IPS-11a (cell line): ENCODE measurements around the gene ENOX1.

Experiments
- H3K4me3 ChIP-seq: one replicate; pipeline ENCODE4 v1.5.1; 2013; ENCODE audit warnings: low read depth, low read length, control low read depth

ENOX1 gene

GRCh38 chr13:43269037-43269481 is 517.7 kb downstream of the ENOX1 start:
- no peak overlapping the region for H3K4me3 ChIP-seq

DNA sequence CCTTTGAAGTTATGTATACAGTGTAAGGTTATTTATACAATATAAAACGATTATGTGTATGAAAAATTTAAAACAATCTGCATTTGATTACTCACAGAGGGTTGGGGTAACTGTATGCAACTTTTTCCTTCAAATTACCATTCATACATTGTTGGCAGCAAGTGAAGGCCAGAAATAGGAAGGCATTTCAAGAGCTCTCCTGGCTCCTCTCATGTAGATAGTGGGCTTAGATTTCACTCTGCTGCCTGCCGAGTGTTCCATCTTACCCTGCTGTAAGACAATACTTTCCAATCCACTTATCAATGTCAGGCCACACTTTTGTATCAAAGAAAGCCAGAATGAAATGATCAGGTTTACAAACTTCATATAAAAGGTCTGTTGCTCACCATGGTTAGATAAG is 518.1 kb downstream of the ENOX1 start:
- no peak overlapping the region for H3K4me3 ChIP-seq

DNA sequence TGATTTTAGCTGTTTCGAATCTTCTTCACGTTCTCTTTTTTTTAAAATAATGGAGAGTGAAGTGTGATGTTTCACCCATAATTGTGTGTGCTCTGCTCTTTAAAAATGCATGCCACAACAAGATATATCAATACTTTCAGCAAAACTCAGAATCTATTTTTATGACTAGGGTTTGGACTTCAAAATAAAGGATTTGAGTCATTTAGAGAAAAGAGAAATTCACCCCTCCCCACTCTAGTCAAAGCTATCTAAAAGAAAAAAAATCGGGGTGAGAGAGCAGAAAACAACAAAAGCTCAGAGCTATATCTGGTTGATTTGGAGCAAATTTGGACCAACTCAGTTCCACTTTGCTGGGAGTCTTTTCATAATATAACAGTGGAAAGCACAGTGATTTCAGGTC is 518.9 kb downstream of the ENOX1 start:
- no peak overlapping the region for H3K4me3 ChIP-seq

DNA sequence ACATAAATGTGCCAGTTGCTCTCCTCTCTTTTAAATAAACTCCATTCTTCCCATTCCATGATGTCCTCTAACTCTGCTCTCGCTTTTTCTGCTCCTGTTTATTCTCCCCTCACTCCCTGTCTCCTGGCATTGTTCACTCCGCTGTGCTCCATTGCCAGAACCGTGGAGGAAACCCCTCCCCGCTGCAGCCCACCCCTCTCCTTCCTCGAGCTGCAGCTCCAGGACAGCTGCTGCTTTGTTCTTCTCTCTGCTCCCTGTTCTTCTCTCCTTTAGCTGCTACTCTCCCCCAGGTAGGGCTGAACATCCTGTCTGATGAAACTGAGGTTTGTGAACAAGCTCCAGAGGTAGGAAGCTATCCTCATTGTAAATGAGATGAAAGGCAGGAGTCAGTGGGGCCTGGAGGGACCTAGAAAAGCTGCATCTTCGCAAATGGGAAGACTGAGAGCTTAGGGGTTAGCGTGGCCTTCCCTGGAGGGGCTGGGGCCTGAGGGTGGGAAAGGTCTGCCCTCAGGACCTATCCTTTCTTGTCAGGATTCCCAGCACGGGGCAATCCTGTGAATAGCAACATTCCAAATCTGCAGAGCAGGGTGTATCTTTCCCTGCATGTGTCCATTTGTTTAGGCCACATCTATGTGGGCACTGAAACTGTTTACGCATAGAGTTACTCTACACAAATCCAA is 519.7 kb downstream of the ENOX1 start:
- H3K4me3 ChIP-seq, result no peak overlapping the region

GRCh38 chr13:43265028-43265427 is 521.7 kb downstream of the ENOX1 start:
- H3K4me3 ChIP-seq, result no peak overlapping the region

GRCh38 chr13:43264458-43264857 is 522.3 kb downstream of the ENOX1 start:
- no peak overlapping the region for H3K4me3 ChIP-seq

DNA sequence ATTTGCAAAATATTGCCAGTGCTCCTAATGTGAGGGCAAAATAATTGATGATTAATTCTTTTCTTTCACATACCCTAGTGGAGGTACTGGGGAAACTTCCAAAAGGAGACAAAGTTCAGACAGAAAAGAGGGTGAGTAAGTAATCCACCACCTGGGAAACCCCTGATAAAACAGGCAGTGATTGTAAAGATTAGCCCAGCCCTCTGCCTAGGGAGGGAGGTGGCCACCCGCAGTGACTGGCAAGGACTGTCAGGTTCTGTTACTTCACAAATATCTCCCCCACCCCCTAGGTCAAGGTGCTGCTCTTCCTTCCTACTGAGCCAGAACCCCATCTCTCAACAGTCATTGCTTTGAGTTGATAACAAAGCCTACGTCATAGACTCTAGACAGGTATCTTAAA is 523.7 kb downstream of the ENOX1 start:
- no peak overlapping the region for H3K4me3 ChIP-seq

- H3K4me3 ChIP-seq, result no peak overlapping the region
These were observed 525.8 kb downstream of the ENOX1 start for GRCh38 chr13:43260999-43261398.

DNA sequence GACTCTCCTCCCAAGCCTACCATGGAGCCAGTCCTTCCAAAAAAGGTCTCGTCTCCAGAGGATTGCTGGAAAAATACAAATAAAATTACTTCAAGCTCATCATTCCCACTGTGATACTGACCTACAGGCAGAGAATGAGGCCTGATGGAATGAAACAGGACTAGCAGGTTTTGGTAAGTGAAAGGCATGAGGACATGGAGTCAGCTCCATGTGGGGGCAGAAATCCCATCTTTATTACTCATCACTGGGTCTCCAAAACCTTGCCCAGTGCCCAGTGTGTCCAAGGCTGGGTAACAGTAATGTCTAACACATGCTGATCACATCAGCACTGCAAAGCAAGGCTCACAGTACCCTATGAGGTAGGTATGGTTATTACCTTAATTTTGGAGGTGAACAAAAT is 528.0 kb downstream of the ENOX1 start:
- H3K4me3 ChIP-seq, result no peak overlapping the region

GRCh38 chr13:43257765-43258164 is 529.0 kb downstream of the ENOX1 start:
- H3K4me3 ChIP-seq, result no peak overlapping the region

- no peak overlapping the region for H3K4me3 ChIP-seq
These were observed 534.8 kb downstream of the ENOX1 start for GRCh38 chr13:43251961-43252360.

- no peak overlapping the region for H3K4me3 ChIP-seq
These were observed 540.4 kb downstream of the ENOX1 start for GRCh38 chr13:43246382-43246781.

DNA sequence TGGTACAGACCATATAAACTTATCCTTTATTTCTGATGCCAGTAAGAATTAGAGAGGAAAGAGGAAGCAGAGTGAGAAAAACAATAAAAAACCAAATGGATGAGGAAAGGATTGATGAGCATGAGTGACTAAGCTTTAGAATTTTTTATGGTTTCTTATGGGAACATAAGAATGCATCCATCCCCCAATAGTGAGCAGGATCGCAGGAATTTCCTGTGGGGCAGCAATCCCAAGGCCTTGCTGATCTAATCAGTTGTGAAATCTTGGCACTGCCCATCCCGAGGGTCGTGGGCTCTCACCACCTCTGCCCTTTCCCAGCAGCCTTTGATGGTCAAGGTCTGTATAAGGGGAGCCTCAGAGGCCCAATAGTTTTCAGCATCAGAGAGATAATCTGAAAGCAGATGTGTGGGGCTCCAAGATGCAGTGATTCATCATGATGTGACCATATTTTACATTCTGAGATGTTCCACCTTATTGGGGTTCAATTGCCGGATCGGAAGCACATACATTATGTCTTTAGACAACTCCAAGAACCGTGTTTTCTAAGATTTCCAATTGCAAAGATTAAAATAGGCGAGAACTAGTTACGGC is 541.3 kb downstream of the ENOX1 start:
- H3K4me3 ChIP-seq, result no peak overlapping the region

- H3K4me3 ChIP-seq, result no peak overlapping the region
These were observed 542.3 kb downstream of the ENOX1 start for GRCh38 chr13:43244481-43244880.

DNA sequence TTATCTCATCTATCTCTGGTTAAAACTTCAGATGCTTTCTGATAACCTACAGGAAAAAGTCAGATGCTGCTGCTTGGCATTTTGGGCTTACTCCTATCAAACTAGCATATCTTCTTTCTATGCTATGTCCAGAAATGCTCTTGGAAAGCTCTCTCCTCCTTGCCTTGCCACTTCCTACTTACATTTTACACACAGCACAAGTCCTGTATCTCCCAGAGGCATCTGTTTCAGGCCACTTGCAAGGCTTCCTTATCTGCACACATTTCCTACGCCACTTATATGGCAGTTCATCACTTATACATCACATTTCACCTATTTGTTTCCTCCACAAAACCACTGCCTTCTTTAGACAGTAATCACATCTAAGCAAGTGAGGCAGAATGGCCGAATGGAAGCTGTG is 543.1 kb downstream of the ENOX1 start:
- no peak overlapping the region for H3K4me3 ChIP-seq

- no peak overlapping the region for H3K4me3 ChIP-seq
These were observed 544.7 kb downstream of the ENOX1 start for GRCh38 chr13:43242040-43242439.

DNA sequence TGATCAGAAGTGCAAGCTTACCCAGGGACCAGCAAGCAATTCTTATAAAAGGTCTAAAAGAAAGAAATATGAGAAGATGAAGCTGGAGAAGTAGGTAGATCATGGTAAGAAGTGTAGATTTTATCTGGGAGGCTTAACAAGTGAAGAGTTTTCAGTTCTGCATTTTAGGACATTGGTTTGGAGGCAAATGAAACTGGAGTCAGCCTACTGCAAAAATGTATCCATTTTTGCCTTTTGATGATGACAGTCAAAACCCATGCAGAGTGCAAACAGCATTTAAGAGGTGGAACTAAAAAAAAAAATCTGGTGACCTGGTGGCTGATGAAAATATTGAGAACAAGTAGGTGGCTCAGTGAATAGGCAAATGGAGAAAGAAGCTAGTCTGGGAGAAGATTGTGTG is 546.5 kb downstream of the ENOX1 start:
- H3K4me3 ChIP-seq, result no peak overlapping the region

- no peak overlapping the region for H3K4me3 ChIP-seq
These were observed 547.4 kb downstream of the ENOX1 start for GRCh38 chr13:43239275-43239840.

DNA sequence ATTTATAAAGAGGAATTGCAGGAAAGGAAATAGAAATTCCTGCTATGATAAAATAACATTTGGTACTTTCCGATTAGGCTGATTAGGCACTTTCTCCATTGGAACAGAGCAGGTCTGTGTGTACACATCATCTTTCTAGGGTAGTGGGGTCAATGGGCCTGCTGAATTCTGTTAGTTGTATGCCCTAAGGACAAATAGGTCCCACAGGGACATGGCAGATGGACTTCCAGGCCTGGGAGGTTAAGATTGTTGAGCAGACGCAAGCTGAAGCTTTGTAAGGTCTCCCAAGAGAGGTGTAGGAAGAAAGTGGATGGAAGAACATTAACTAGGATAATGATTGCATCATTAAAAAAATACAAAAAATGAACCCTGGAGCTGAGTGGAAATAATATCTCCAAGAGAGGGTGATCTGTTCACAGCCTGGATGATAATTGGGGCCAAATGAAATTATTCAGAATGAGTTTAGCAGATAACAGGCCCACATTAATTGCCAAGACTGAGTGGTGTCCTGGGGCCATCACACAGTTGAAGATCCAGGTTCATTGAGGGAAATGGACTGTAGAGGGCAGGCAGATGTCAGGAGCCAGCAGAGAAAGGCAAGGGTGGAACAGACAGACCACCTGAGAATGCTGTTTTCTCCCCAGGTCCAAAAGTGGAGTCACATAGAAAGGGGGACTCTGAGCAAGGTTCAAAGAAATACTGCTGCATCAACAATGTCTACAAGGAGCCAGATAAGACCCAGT is 548.3 kb downstream of the ENOX1 start:
- no peak overlapping the region for H3K4me3 ChIP-seq

GRCh38 chr13:43237616-43238015 is 549.2 kb downstream of the ENOX1 start:
- H3K4me3 ChIP-seq, result no peak overlapping the region

DNA sequence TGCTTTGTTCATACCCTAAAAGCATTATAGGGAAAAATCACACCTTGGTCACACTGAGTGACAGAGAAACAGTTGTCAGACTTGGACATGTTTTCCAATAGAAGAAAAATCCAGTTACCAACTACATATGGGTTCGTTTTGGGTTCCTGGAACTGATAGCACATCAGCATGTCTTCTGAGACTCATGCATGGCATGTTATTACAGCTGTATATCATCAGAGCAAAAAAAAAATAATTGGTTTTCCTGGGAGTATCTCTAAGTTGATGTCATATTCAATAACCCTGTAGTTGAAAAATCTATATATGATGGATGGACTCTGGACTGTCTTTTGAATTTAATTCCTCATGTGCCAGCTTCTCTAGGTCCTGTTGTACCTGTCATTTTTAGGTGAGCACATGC is 551.7 kb downstream of the ENOX1 start:
- no peak overlapping the region for H3K4me3 ChIP-seq

DNA sequence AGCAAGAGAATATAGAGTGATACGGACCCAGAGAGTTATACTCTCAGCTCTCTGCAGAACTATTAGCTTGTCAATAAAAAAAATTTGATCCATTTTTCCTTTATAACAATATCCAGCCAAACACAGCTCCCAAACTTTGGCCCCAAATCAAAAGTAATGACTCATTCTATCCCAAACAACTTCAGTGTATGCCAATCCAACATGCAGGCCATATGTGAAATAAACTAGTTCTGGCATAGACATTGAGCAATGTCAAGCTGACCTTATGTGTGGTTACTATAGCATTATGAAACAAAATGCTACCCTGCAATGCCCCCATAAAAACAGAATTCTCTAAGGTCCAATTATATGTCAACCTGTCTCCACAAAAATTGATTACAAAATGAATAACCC is 553.9 kb downstream of the ENOX1 start:
- H3K4me3 ChIP-seq, result no peak overlapping the region
